GM18870 (cell line): ENCODE data around the gene POPDC3.
"Not testable (repeated sequence)": the region's sequence is repeated elsewhere in the genome, so short reads cannot be mapped to it uniquely, and the experiment has no call there.

ENCODE experiments used
- ATAC-seq: cut with Tn5 transposase; IDR thresholded peaks from one replicate; pipeline ENCODE4 v1.9.1; 2021; ENCODE audit warnings: moderate library complexity; ENCODE audit not compliant: unreplicated experiment

Gene POPDC3

GRCh38 chr6:105179244-105180065 is at the start of gene POPDC3:
POPDC3 (minus strand) TSS chr6:105180014; CDS start chr6:105161909, 18,105 bp downstream.
- ATAC-seq = no peak

GRCh38 chr6:105227295-105227767 is 47.5 kb upstream of the POPDC3 start:
- ATAC-seq = no peak

- ATAC-seq = no peak
Measured at GRCh38 chr6:105226598-105227294, 46.9 kb upstream of the POPDC3 start.

GRCh38 chr6:105223242-105223641 is 43.4 kb upstream of the POPDC3 start:
- no peak for ATAC-seq

GRCh38 chr6:105221219-105221618 is 41.4 kb upstream of the POPDC3 start:
- ATAC-seq = not testable (repeated sequence)

- ATAC-seq = no peak
Measured at GRCh38 chr6:105220186-105220585, 40.4 kb upstream of the POPDC3 start.

- not testable (repeated sequence) for ATAC-seq
Measured at GRCh38 chr6:105219218-105219617, 39.4 kb upstream of the POPDC3 start.

GRCh38 chr6:105215506-105215905 is 35.7 kb upstream of the POPDC3 start:
- no peak for ATAC-seq

- no peak for ATAC-seq
Measured at GRCh38 chr6:105214668-105215067, 34.9 kb upstream of the POPDC3 start.

GRCh38 chr6:105213272-105213671 is 33.5 kb upstream of the POPDC3 start:
- no peak for ATAC-seq

- ATAC-seq = no peak
Measured at GRCh38 chr6:105212587-105212986, 32.8 kb upstream of the POPDC3 start.

GRCh38 chr6:105211831-105212230 is 32.0 kb upstream of the POPDC3 start:
- ATAC-seq = no peak

- no peak for ATAC-seq
Measured at GRCh38 chr6:105210932-105211531, 31.2 kb upstream of the POPDC3 start.

GRCh38 chr6:105209950-105210706 is 30.3 kb upstream of the POPDC3 start:
- ATAC-seq = no peak

- ATAC-seq = no peak
Measured at GRCh38 chr6:105207524-105208269, 27.9 kb upstream of the POPDC3 start.

GRCh38 chr6:105204768-105205167 is 25.0 kb upstream of the POPDC3 start:
- ATAC-seq = no peak

- ATAC-seq = no peak
Measured at GRCh38 chr6:105204331-105204730, 24.5 kb upstream of the POPDC3 start.

GRCh38 chr6:105202486-105202885 is 22.7 kb upstream of the POPDC3 start:
- ATAC-seq = no peak

- no peak for ATAC-seq
Measured at GRCh38 chr6:105200133-105200730, 20.4 kb upstream of the POPDC3 start.

- ATAC-seq = no peak
Measured at GRCh38 chr6:105199711-105200110, 19.9 kb upstream of the POPDC3 start.
